Measurements from ENCODE around the gene POPDC2.
A peak's percentile ranks its signal among the peaks of the same experiment; 100 is the strongest.

The POPDC2 gene

DNA sequence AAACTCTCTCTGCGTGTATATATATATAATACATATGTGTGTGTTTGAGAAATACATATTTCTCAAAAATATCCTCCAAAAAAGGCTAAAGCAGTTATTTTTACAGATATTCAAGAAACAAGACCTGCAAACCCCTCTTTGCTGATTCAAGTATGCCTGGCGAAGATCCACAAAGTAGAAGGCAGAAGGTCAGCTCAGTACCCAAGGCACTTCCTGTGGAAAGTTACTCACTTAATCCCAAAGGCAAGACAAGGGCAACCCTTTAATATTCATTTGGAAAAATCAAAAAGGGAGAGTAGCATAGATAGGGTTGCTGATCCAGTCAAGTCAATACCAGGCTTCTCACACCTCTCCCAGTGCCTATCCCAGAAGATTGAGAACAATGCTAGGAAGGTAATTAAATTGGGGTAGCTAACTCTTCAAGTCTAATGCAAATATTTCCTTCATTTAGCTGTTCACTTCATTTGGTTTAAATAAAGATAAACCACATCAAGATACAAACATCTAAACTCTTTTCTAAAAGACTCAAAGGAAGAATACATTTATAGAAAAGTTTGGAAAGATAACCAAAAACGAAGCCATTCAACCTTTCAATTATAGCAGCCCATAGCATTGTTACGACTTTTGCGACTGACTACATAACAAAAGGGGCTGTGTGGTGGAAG lies 9.6 kb upstream of the POPDC2 start:
- DNase-seq (ENCODE audit: low spot score) = no peak

DNA sequence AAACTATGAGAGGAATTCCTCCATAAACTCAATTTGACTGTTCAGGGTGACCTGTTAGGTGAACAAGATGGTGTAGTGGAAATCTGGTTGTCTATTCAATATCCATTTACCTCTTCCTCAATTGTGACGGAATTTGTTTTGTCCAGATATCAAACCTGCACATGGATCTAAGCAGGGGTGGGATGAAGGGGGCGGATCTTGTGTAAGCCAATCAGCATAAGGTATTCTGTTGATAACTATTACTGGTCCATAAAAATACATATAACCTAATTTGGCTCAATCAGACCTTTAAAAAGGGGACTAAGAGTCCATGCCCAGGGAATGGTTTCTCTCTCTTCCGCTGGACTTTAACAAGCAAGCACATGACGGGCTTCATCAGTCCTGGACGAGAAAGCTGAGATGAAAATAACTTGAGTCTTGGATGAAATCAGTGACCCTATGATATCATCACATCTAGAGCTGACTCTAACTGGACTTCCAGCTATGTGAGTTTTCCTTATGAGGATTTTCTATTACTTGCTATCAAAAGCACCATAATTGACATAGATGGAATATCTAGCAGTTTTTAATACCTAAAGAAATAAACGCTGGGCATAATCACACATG lies 5.7 kb upstream of the POPDC2 start:
- no peak for DNase-seq (ENCODE audit: low spot score)

DNA sequence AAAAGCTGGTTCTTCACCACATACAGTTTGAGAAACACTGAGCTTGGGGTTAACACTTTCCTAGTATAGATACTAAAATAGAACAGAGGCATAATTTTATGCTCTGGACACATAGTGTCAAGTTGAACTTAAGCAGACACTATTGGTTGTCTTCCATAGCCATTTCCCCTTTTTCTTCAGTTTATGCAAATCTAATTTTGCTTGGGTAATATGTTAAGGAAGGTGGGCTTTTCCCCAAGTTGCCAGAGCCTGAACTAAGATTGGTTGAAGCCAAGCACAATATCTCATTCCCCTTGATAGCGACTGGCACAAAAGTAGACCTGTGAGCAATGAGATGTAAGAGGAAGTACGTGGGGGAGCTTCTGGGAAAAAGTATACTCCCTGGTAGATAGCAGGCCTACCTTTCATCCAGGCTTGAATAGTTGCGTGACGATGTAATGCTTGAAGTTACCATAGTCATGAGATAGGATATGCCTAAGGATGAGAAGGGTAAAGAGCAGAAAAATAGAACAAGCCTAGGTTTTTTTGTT lies 4.5 kb upstream of the POPDC2 start:
- DNase-seq (ENCODE audit: low spot score) = no peak

DNA sequence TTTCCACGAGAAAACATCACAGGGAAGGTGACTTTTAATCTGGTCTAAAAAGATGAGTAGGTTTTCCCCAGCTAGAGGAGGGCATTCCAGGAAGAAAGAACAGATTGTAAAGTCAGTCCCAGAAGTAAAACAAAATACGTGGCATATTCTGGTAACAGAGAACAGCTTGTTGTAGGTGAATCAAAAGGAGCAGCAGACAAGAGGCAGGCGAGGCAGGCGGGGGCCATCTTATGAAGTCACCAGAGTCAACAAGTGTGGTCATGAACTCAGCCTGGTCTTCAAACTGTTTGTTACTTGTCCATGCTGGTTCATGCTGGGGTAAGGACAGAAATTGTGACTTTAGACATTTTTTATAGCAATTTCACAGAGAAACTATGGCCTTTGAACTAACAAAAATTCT lies 4.0 kb upstream of the POPDC2 start:
- DNase-seq (ENCODE audit: low spot score) = no peak

DNA sequence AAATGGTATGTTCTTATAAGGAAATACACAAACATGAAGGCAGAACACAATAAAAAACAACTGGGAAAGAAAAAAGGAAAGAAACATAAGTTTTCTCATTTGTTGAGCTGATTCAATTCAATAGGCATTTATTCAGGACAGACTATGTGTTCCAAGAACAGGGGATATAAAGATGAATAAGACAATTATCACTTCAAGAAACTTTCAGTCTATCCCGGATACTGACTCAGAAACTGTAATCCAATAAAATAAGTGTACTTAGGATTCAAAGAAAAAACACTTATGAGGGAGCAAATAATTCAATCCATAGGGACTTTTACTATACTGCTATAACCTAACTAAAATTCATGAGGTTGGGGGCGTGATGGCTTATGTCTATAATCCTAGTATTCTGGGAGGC lies 3.5 kb upstream of the POPDC2 start:
- DNase-seq (ENCODE audit: low spot score) = no peak

DNA sequence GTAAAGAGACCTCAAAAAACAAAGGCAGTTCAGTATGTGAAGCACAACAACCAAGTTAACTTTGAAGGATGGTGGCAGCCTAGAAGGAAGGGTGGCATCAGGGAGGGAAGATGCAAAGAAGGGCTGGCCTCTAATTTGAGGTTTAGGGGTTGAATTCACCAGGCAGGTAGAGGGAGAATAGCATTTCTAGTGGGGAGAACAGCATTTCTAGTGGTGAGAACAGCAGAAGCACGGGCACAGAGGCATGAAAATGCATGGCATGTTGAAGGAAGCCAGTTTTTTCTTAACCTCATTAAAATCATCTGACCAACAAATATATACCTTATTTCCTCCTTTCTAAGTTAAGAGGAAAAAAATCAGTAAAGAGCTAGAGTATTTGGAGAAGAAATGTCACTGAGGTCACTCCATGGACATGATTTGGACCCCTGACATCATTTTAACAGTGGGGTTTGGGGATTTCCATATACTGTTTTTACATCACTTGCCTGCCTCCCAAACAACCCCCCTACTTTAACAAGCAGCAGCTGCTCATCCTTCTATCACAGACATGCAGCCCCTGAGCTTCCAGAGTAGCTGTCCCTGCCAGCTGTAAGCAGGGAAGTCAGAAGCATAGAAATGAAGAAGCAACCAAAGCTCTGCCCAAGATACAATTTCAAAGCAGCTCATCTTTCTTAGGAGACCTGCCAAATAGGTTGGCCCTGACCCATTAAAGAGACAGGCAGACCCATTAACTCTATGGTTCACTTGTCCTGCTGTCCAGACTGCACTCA lies 2.4 kb upstream of the POPDC2 start:
- DNase-seq (ENCODE audit: low spot score) = peak; percentile 43

DNA sequence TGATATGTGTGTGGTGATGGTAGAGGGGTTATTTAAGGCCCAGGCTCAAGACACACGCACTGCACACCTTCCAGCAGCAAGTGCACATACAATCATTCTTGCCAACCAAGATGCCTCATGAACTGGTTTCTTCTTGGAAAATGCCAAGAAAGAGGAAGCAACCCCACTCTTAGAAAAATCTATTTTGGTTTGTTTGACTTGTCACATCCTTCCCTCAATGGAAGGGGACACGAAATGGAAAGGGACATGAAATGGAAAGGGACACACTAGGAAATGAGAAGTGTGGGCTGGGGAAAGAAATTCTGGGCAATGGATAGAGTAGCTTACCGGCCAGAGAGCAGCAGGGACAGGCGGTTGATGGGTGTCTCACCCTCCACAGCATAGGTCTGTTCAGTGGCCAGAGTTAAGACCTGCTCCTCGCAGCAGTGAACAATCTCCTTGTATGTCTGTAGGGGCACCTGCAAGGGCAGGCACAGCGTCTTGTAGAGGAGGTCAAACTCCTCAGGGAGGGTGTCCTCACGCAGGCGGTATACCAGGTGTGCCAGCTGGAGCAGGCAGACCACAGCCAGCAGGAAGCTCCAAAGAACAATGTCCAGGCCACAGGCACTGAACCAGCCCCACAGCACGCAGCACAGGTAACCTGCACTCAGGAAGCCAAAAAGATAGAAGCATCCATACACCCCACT lies 640 bp downstream of the POPDC2 start:
- DNase-seq (ENCODE audit: low spot score) = no peak

DNA sequence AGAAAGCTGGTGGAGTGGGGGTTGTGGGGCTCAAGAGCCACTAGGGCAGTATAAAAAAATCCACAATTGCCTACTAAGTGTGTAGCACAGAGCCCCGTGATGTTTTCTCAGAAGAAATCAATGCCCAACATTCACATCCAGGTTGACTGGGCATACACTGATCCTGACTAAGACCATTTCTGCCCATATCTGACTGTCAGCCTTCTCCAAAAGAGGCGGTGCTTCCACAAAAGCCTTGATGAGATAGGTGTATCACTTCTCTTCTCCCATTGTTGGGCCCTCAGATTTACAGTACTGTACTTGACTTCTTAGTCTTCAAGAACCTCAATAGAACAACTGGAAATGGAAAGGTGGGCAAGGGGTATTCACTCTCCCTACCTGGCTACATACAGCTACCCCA lies 1.4 kb downstream of the POPDC2 start:
- no peak for DNase-seq (ENCODE audit: low spot score)

DNA sequence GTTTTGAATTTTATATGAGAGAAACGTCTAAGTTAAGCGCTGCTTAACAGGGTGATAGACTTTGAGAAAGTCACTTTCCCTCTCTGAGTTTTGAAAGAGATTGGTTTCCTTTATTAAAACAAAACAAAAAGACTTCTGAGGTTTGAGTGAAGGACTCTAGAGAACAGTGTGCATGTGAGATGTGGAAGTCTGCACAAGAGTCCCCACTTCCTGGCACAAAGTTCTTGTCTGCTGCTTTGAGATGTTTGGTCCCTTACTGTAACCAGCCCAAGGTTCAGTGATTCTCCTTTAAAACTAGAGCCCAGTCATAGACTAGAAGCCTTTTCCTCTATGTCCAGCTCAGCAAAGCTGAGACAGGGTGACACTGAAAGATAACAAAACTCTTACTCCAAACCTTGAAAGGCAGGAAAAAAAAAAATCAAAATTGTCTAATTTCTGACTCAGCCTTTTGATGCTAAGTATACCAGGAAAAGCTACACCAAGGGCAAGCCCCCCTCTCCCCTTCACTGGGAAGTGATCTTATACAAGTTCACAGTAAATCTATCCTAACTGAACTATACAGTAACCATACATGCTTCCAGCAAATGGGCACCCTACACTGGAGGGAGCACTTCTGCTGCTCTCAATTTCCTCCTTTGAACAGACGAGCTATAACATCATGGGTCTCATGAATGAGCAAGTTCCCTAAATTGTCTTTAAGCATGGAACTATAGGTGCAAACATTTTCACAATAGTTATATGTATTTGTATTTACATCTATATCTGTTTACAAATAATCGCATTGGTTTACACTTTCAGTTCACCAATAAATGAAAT lies 2.3 kb downstream of the POPDC2 start:
- no peak for DNase-seq (ENCODE audit: low spot score)

DNA sequence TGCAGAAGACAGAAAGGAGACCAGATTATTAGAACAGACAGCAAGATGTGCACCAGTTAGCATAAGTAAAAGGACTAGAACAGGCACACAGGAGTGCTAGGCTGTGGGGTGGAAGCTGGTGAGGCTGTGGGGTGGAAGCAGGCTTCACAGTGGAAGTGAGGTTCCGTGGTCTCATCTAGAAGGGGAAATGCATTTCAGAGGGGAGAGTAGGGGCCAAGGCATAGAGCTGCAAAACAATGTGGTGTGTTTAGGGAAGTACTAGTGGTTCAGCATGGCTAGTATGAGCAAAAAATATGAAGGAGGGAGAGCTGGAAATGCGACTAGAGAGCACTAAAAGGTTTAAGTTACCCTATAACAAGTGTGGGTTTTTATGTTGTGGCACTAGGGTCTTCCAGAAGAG lies 6.5 kb downstream of the POPDC2 start:
- DNase-seq (ENCODE audit: low spot score) = no peak

DNA sequence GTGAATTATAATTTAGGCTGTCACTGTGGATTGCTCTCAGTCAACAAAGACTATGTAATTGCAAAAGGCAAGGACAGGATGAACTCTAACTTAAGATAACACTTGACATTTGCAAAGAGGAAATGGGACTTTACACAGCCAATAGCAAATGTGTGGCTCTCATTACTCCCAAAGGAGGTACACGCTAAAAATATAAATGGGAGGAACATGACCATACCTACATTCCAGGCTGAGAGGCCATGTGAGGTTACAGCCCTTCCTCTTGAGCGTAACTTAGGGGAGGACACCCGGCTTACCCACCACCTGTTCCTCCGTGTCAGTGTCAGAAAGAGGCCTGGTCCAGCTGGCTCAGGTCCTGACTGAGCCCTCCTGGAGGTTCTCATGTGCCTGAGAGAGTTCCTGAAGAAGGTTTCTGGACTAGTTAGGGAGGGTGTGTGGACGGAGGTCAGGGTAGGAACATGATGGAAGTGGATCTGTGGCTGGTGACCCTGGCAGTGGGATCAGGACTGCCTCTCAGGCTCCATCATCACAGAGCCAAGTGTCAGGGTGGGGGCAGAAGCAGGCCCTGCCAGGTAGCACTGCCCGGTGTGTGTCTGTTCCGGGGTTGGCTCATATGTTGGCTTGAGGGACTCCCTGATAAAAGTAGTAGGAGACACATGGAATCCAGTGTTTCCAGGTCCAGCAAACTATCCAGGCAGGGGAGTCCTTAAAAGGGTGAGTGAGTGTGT lies 7.9 kb downstream of the POPDC2 start:
- no peak for DNase-seq (ENCODE audit: low spot score)

DNA sequence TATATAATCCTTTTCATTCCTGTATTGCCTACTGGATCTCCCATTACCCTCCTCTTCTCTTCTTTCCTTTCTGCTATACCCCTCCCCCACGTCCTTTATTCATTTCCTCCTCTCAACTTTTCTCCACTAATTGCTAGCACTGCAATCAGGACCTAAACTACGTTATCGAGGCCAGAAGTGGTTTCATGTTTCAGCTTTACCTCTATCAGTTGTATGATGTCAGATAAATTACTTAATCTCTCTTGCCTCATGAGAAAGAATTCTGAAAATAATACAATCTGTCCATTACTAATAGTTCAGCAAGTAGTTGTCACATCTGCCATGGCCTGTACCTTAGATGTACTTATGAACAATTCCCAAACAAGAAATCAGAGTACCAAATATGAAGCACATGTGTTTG lies 10.6 kb downstream of the POPDC2 start:
- no peak for DNase-seq (ENCODE audit: low spot score)

DNA sequence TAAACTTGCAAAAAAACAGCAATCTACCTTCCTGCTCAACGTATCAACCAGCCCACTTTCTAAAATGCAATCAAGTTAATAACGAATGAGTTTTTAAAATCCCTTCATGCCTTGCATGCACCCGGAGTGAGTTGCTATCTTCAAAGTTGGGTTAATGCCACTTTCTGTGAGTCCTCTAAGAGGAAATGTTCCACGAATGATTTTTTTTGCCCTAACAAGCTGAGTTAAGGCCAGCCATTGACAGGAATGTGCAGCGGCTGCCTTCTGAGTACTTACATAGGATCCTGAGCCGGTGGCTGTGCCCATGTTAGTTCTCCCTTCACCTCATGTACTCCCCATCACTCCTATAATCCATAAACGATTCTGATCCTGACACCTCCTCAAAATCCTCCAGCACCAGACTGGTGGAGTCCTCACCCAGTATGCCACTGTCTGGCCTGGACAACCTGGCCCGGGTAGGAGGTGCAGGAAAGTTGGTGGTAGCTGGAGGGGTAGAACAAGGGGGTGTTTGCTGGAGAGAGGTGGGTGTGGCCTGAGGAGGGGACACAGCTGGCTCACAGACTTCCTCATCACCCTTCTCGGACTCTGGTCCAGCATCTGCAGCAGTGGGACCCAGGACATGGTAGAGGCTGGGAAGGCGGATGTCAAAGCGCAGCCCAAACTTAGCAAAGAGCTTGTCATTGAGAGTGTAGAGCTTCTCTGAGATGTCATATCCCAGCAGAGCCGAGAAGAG lies 12.4 kb downstream of the POPDC2 start:
- DNase-seq (ENCODE audit: low spot score) = peak; percentile 46

DNA sequence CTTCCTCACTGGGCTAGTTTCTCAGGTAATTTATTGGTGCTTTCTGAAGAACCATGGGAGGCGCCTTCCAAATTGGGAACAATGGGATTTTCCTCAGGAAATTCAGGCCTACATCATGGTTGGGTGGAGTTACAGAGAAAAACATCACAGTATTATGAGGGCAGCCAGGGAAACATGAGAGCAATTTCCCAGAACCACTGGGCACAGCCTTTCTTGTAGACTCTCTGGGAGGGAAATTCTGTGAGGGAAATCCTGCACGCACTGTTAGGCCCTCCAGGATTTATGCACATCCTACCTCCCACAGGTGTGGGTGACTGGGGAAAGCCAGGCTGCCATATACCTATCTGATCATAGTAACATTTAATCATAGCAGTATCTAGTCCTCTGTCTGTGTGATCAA lies 13.2 kb downstream of the POPDC2 start:
- no peak for DNase-seq (ENCODE audit: low spot score)

DNA sequence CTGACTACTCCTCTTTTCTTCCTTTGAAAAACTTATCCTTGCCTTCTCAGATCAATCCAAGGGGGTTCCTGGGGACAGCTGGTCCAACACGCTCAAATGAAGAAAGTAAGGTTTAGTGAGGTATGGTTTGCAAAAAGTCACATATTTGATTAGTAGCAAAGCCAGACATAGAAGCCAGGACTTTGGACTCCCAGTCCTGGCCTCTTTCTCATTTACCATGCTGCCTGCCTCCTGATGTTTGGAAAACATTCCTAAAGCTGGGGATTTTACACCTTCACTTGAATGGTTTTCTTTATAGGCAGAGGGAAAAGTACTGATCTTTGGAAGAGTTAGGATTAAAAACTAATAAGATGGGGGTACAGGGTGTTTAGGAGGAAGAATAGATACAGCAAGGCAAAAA lies 14.6 kb downstream of the POPDC2 start:
- no peak for DNase-seq (ENCODE audit: low spot score)

DNA sequence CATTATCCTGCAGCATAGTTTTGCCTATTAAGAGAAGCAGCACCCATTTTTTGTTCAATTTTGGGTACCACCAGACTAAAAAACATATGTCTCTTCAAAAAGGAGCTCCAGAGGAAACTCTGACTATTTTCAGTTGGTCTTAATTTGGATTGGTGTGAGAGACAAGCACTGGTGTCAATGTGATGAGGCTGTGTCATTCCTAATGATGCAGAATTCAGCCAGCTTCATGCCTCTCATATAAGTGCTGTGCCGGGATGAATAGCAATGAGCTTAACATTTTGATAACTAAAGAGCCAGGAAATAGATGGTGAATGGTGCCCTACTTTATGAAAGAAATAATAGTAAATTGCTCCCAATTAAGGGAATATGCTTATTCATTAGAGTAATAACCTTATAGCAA lies 15.9 kb downstream of the POPDC2 start:
- no peak for DNase-seq (ENCODE audit: low spot score)

DNA sequence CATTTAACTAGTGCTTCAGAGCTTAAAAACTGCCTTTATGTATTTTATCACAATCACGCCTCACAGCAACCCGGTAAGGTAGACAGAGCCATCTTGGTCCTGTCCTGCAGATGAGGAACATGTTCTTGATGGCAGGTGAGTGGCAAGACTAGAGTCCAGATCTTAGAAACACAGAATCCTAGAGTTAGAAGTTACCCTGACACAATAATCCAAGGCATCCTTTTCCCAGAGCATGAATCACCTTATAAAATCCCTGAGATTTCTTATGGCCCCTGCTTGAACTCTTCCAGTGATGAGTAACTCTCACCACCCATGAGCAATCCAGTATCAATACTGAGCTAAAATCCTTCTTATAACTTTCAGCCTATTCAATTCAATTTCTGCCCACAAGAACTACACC lies 16.9 kb downstream of the POPDC2 start:
- DNase-seq (ENCODE audit: low spot score) = peak; percentile 79

DNA sequence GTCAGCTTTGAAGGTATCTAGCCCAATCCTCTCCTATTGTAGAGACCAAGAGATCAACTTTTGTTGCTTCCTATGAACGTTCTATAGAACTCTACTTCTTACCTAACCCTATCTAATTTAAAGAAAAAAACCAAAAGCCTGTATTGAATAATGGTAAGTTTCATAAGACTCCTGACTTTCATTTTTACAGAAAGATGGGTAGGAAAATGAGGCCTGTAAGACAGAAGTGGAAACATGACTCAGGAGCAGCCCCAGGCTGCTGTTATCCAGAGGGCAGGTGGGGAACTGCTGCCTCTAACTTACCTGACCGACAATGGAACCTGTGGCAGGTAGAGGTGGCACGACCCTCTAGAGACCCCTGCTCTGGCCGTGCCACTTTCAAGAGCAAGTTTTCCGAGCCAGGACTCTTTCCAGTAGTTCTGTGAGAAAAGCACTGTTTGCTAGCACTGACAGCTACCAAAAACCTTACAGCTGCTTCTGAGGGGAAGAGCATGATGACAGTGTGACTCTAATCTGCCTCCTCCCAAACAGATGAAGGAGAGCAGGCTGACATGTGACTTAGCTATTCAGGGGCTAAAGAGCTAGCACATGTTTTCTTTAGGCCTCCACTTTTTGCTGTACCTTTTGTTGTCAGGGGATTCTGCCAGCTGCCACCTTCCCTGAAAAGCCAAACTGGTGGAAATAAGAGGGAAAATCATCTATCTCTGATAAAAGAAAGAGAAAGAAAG lies 17.5 kb downstream of the POPDC2 start:
- DNase-seq (ENCODE audit: low spot score) = no peak

DNA sequence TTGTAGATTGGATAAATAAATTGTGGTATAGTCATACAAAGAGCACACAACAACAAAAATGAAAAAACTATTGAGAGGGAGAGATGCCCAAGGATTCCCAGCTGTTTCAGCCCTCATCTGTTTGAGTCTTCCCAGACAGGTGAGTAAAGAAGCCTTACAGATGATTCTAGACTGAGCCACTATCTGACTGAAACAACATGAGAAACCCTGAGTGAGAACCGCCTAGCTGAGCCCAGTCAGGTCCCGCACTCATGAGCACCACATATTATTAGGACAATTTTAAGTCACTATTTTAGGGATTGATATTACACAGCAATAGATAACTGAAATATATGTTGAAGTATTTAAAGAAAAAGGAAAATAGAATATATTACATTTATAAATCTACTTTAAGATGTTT lies 19.0 kb downstream of the POPDC2 start:
- no peak for DNase-seq (ENCODE audit: low spot score)

Data from AG20443 (cell line).